IPS-NIHi7 (cell line): ENCODE measurements around the gene SMIM26.

Experiments used
- DNase-seq: peaks from one replicate; pipeline ENCODE4 v3.0.0; 2012; ENCODE audit warnings: mixed read lengths; ENCODE audit errors: extremely low spot score

Gene SMIM26

GRCh38 chr20:18580012-18580411 is 12.8 kb downstream of the SMIM26 start:
- DNase-seq, result no peak

- peak; percentile 29 for DNase-seq
These were observed 17.9 kb downstream of the SMIM26 start for GRCh38 chr20:18585134-18585533.

- peak; percentile 97 for DNase-seq
These were observed 20.7 kb downstream of the SMIM26 start, which contains the start of gene DTD1 for GRCh38 chr20:18587665-18588573. Gene DTD1, plus strand, starts transcription at chr20:18588054. Its CDS starts 19 bp downstream, at chr20:18588073.

GRCh38 chr20:18588574-18588933 is 21.3 kb downstream of the SMIM26 start:
- DNase-seq, result no peak

- no peak for DNase-seq
These were observed 22.9 kb downstream of the SMIM26 start for GRCh38 chr20:18589941-18590674.

GRCh38 chr20:18596270-18596669 is 29.0 kb downstream of the SMIM26 start:
- no peak for DNase-seq

GRCh38 chr20:18609741-18610140 is 42.5 kb downstream of the SMIM26 start:
- DNase-seq, result no peak

- peak; percentile 30 for DNase-seq
These were observed 44.3 kb downstream of the SMIM26 start for GRCh38 chr20:18611492-18611891.

GRCh38 chr20:18613553-18613952 is 46.3 kb downstream of the SMIM26 start:
- DNase-seq, result no peak

- DNase-seq, result no peak
These were observed 47.0 kb downstream of the SMIM26 start for GRCh38 chr20:18614244-18614643.

- DNase-seq, result no peak
These were observed 47.9 kb downstream of the SMIM26 start for GRCh38 chr20:18615020-18615650.
